ENCODE measurements around the gene GPR61.
A peak's percentile ranks its signal among the peaks of the same experiment; 100 is the strongest.

Gene GPR61

GRCh38 chr1:109539676-109540075, at the start of gene GPR61:
Gene GPR61 (plus strand): TSS chr1:109539872. CDS start chr1:109543023, 3,151 bp downstream.
- peak; percentile 37 to 40 for DNase-seq

- DNase-seq = peak in 1 of 2 experiments; percentile 36
Measured at GRCh38 chr1:109490029-109490933, 49.4 kb upstream of the GPR61 start.

GRCh38 chr1:109490934-109491302, 48.8 kb upstream of the GPR61 start:
- DNase-seq = no peak

- DNase-seq = no peak
Measured at GRCh38 chr1:109491372-109491771, 48.3 kb upstream of the GPR61 start.

- no peak for DNase-seq
Measured at GRCh38 chr1:109492779-109493178, 46.9 kb upstream of the GPR61 start.

- DNase-seq = no peak
Measured at GRCh38 chr1:109493227-109493626, 46.4 kb upstream of the GPR61 start.

- DNase-seq = peak in 1 of 2 experiments; percentile 44
Measured at GRCh38 chr1:109493805-109494539, 45.7 kb upstream of the GPR61 start, which contains the start of gene CYB561D1. Gene CYB561D1 (plus strand): TSS chr1:109494094. CDS start chr1:109494140, 46 bp downstream.

GRCh38 chr1:109495738-109496137, 43.9 kb upstream of the GPR61 start:
- DNase-seq = no peak

- DNase-seq = no peak
Measured at GRCh38 chr1:109497449-109498160, 42.1 kb upstream of the GPR61 start.

- peak in 1 of 2 experiments; percentile 42 for DNase-seq
Measured at GRCh38 chr1:109498161-109498801, 41.4 kb upstream of the GPR61 start.

- DNase-seq = no peak
Measured at GRCh38 chr1:109499081-109499480, 40.6 kb upstream of the GPR61 start.

GRCh38 chr1:109499661-109500536, 39.8 kb upstream of the GPR61 start:
- no peak for DNase-seq

- no peak for DNase-seq
Measured at GRCh38 chr1:109500941-109501381, 38.7 kb upstream of the GPR61 start.

GRCh38 chr1:109501644-109502363, 37.9 kb upstream of the GPR61 start:
- DNase-seq = no peak

GRCh38 chr1:109502364-109502851, 37.3 kb upstream of the GPR61 start:
- DNase-seq = no peak

- no peak for DNase-seq
Measured at GRCh38 chr1:109503935-109504334, 35.7 kb upstream of the GPR61 start.

- no peak for DNase-seq
Measured at GRCh38 chr1:109504974-109505373, 34.7 kb upstream of the GPR61 start.

- DNase-seq = no peak
Measured at GRCh38 chr1:109508001-109508872, 31.4 kb upstream of the GPR61 start.

GRCh38 chr1:109508873-109509175, 30.8 kb upstream of the GPR61 start:
- no peak for DNase-seq
